Hematopoietic multipotent progenitor cell treated with erythropoietin and hydrocortisone succinate and interleukin-3 and kit ligand, for 15 days (in vitro differentiated cells): ENCODE results near the gene CHKA.

Experiments used
- DNase-seq: peaks from one replicate; pipeline ENCODE4 v3.0.0-alpha.2; 2015; ENCODE audit warnings: low spot score

CHKA gene

GRCh38 chr11:68044145-68044813, 76.9 kb downstream of the CHKA start:
- no peak for DNase-seq

- peak; percentile 33 for DNase-seq
These were observed 77.6 kb downstream of the CHKA start for GRCh38 chr11:68043349-68044144.

GRCh38 chr11:68043029-68043348, 78.2 kb downstream of the CHKA start:
- no peak for DNase-seq

GRCh38 chr11:68042219-68043028, 78.8 kb downstream of the CHKA start:
- DNase-seq: no peak

- DNase-seq: no peak
These were observed 79.5 kb downstream of the CHKA start for GRCh38 chr11:68041617-68042218.

GRCh38 chr11:68040957-68041591, 80.1 kb downstream of the CHKA start:
- no peak for DNase-seq

- DNase-seq: no peak
These were observed 80.9 kb downstream of the CHKA start for GRCh38 chr11:68040101-68040956.

GRCh38 chr11:68039526-68040086, 81.6 kb downstream of the CHKA start:
- DNase-seq: peak; percentile 9

GRCh38 chr11:68038718-68039525, 82.3 kb downstream of the CHKA start, which contains the start of gene TCIRG1:
Gene TCIRG1, plus strand, starts transcription at chr11:68039025. Its CDS starts 2,247 bp downstream, at chr11:68041272.
- peak; percentile 78 for DNase-seq

GRCh38 chr11:68038226-68038717, 82.9 kb downstream of the CHKA start:
- no peak for DNase-seq

- DNase-seq: no peak
These were observed 83.6 kb downstream of the CHKA start for GRCh38 chr11:68037411-68038225.

GRCh38 chr11:68036717-68037239, 84.4 kb downstream of the CHKA start:
- DNase-seq: no peak

- DNase-seq: no peak
These were observed 85.0 kb downstream of the CHKA start for GRCh38 chr11:68036141-68036716.

GRCh38 chr11:68035266-68035876, 85.8 kb downstream of the CHKA start:
- no peak for DNase-seq

GRCh38 chr11:68033708-68034045, 87.5 kb downstream of the CHKA start:
- DNase-seq: no peak

- DNase-seq: no peak
These were observed 88.0 kb downstream of the CHKA start for GRCh38 chr11:68032997-68033707.

- DNase-seq: no peak
These were observed 89.2 kb downstream of the CHKA start for GRCh38 chr11:68032003-68032402.
